GM21528 (cell line): ENCODE data around the gene LITAF.
"Not testable (repeated sequence)": the region's sequence is repeated elsewhere in the genome, so short reads cannot be mapped to it uniquely, and the experiment has no call there.

ENCODE experiments used
- ATAC-seq: cut with Tn5 transposase; IDR thresholded peaks from one replicate; pipeline ENCODE4 v1.9.1; 2021; ENCODE audit warnings: mild to moderate bottlenecking, moderate library complexity; ENCODE audit not compliant: unreplicated experiment, low FRiP score

Gene LITAF

GRCh38 chr16:11529285-11529684 is 57.4 kb downstream of the LITAF start:
- ATAC-seq = no peak

- no peak for ATAC-seq
Measured at GRCh38 chr16:11528053-11528452, 58.7 kb downstream of the LITAF start.

GRCh38 chr16:11526655-11527350 is 59.9 kb downstream of the LITAF start:
- ATAC-seq = no peak

GRCh38 chr16:11524098-11524760 is 62.5 kb downstream of the LITAF start:
- no peak for ATAC-seq

- no peak for ATAC-seq
Measured at GRCh38 chr16:11521055-11521454, 65.7 kb downstream of the LITAF start.

- no peak for ATAC-seq
Measured at GRCh38 chr16:11520442-11520841, 66.3 kb downstream of the LITAF start.

GRCh38 chr16:11517961-11518360 is 68.8 kb downstream of the LITAF start:
- no peak for ATAC-seq

- ATAC-seq = no peak
Measured at GRCh38 chr16:11515540-11516430, 70.9 kb downstream of the LITAF start.

- no peak for ATAC-seq
Measured at GRCh38 chr16:11514283-11514682, 72.4 kb downstream of the LITAF start.

- not testable (repeated sequence) for ATAC-seq
Measured at GRCh38 chr16:11513366-11513765, 73.4 kb downstream of the LITAF start.

GRCh38 chr16:11511801-11512200 is 74.9 kb downstream of the LITAF start:
- no peak for ATAC-seq

GRCh38 chr16:11511328-11511727 is 75.4 kb downstream of the LITAF start:
- ATAC-seq = no peak

GRCh38 chr16:11510178-11510973 is 76.3 kb downstream of the LITAF start:
- ATAC-seq = no peak

GRCh38 chr16:11507991-11508390 is 78.7 kb downstream of the LITAF start:
- no peak for ATAC-seq

GRCh38 chr16:11507350-11507749 is 79.4 kb downstream of the LITAF start:
- ATAC-seq = no peak

- no peak for ATAC-seq
Measured at GRCh38 chr16:11506741-11507305, 79.9 kb downstream of the LITAF start.

GRCh38 chr16:11504261-11504660 is 82.5 kb downstream of the LITAF start:
- not testable (repeated sequence) for ATAC-seq

- ATAC-seq = no peak
Measured at GRCh38 chr16:11503566-11503965, 83.2 kb downstream of the LITAF start.

- ATAC-seq = no peak
Measured at GRCh38 chr16:11502239-11502638, 84.5 kb downstream of the LITAF start.

GRCh38 chr16:11501632-11502031 is 85.1 kb downstream of the LITAF start:
- no peak for ATAC-seq
